Epithelial cell of prostate (primary cell): ENCODE results near the gene LRIT2.
"Not testable (repeated sequence)": the region's sequence is repeated elsewhere in the genome, so short reads cannot be mapped to it uniquely, and the experiment has no call there.

Experiments used
- DNase-seq: peaks from one replicate; pipeline ENCODE4 v3.0.0-alpha.2; 2011; ENCODE audit warnings: low read depth, low spot score
- H3K27ac ChIP-seq: fragments of 450-650 bp; 2 replicates; pipeline ENCODE4 v1.5.1; 2017; ENCODE audit warnings: mild to moderate bottlenecking

Gene LRIT2

DNA sequence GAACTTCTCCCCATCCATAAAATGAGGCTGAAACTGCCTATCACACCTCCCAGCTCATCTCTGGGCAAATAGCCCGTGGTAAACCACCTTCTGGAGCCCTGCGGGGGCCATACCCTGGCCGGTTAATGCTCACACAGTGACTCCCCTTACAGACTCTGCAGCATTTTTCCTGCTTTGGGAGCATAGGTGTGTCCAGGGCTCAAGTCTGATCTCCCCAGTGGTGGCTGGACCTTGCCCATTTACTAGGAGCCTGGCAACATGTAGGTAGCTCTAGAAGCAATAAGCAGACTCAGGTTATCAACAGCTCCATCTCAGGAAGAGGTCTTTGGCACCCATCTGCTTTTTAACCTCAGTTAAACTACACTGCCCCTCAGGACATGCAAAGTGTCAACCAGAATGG lies 36.5 kb downstream of the LRIT2 start:
- DNase-seq = no peak
- no peak overlapping the region for H3K27ac ChIP-seq

DNA sequence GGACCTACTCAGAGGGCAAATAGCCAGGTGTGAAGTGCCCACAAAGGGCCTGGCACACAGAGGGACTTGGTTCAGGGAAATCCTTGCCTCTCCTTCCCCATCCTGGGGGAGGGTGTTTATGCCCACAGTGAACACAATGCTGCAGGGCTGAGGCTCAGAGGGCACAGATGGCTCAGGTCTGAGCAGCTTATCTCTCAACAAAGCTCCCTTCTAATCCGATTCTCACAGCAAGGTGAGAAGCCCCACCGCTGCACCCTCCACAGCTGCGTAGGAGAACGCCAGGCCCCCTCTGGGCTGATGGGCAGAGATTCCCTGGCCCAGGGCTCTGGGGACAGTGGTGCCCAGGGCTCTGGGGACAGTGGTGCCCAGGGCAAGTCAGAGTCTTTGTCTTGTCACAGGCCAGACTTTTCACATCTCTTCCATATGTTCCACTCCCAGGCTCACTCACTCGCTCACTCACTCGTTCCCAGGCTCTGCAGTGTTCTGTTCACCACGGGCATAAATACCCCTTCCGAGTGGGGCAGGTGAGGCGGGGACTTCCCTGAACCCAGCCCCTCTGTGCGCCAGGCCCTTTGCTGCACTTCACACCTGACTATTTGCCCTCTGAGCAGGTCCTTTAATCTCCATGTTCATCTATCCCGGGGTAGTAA lies 39.7 kb downstream of the LRIT2 start:
- no peak for DNase-seq
- no peak overlapping the region for H3K27ac ChIP-seq

DNA sequence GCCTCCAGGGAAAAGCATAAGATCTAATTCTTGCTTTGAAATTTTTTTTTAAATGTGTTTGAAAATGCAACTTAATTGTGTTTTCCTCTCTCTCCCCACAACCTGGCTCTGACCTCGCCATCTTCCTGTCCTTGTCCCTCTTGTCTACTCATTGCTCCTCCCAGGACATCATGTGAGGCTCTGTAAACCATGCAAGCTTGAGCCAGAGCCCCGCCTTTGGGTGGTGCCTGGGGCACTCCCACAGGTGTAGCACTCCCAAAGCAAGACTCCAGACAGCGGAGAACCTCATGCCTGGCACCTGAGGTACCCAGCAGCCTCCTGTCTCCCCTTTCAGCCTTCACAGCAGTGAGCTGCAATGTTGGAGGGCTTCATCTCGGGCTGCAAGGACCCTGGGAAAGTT lies 40.8 kb downstream of the LRIT2 start:
- H3K27ac ChIP-seq = no peak overlapping the region
- DNase-seq = no peak

DNA sequence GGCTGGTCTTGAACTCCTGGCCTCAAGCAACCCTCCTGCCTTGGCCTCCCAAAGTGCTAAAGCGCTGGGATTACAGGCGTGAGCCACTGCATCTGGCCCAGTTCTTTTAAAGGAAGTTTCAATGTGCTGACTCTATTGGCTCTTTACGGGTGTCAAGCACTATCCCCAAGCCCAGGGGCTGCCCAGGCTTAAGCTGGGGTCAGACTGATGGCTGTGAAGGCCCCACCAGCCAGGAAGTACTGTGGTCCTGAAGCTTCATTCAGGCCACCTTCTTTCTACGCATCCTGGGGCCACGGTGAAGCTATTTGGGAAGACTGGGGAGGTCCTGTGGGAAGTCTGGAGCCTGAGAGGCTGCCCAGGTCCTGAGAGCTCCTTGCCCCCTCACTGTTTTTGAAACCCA lies 43.7 kb downstream of the LRIT2 start:
- no peak for DNase-seq
- no peak overlapping the region for H3K27ac ChIP-seq

DNA sequence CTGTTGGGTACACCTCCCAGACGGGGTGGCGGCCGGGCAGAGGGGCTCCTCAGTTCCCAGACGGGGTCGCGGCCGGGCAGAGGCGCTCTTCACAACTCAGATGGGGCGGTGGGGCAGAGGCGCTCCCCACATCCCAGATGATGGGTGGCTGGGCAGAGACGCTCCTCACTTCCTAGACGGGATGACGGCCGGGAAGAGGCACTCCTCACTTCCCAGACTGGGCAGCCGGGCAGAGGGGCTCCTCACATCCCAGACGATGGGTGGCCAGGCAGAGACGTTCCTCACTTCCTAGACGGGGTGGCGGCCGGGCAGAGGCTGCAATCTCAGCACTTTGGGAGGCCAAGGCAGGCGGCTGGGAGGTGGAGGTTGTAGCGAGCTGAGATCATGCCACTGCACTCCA lies 45.0 kb downstream of the LRIT2 start:
- peak overlapping the region; percentile 91 for H3K27ac ChIP-seq

DNA sequence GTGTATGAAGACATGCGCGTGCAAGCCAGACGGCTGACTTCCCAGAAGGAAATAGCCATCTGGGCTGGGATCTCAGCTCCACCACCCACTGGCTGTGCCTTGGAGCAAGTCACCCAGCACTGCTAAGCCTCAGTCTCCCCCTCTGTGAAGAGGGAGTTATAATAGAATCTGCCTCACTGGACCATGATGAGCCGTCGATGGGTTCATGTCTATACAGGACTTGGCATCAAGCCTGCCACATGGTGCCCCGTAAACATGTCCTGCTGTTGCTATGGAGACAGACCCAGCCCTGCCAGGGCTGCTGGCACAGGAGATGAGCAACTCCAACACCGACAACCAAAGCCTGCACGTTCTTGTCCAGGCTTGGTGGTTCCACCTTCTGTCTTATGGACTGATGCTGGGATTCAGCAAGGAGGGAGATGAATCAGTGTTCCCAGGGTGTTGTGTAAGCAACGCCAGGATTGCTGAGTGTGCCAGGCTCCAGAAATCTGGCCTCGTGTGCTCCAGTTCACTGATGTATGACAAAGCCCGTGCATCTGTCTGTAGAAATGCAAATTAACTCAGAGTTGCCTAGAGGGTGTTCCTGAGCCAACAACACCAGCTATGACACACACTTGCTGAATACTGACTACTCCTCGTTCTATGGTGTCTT lies 46.2 kb downstream of the LRIT2 start:
- H3K27ac ChIP-seq = peak overlapping the region; percentile 91
- DNase-seq = peak; percentile 100

More for the DNA sequence above, 45.0 kb downstream of the LRIT2 start:
- DNase-seq = not testable (repeated sequence)

DNA sequence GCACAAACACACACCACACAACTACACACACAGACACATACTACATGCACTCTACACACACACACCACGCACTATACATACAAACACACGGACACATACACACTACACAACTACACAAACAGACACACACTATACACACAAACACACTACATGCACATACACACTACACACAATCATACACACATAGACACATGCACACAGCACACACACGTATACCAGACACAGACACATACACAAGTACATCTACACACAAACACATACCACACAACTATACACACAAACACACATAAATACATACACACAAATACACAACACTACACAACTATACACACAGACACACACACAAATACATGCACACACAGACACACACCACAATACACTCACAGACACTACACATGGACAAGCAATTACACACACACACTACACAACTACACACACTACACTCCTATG lies 47.2 kb downstream of the LRIT2 start:
- H3K27ac ChIP-seq = peak overlapping the region; percentile 91
- DNase-seq = no peak

DNA sequence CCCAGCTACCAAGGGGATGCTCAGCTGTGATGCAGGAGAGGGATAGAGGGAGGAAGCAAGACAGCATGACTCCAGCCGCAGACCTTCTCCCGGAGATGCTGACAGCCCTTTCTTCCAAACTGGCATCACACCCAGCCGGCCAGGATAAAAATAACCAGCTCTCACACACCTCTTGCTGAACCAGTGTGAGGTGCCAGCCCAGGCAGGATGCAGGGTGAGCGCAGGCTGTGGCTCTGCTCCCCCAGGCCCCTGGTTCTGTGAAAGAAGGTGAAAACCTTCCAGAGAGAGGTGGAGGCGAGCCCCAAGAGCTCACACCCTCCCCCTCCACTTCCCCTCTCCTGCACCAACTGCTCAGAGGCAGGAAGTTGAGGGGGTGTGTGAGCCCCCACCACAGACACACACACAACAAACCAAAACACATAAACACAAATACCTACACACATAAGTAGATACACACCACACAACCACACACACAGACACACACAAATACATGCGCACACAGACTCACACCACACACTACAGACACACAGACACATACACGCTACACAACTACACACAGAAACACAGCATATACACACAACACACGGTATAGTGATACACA lies 47.7 kb downstream of the LRIT2 start:
- peak overlapping the region; percentile 91 for H3K27ac ChIP-seq
- no peak for DNase-seq

DNA sequence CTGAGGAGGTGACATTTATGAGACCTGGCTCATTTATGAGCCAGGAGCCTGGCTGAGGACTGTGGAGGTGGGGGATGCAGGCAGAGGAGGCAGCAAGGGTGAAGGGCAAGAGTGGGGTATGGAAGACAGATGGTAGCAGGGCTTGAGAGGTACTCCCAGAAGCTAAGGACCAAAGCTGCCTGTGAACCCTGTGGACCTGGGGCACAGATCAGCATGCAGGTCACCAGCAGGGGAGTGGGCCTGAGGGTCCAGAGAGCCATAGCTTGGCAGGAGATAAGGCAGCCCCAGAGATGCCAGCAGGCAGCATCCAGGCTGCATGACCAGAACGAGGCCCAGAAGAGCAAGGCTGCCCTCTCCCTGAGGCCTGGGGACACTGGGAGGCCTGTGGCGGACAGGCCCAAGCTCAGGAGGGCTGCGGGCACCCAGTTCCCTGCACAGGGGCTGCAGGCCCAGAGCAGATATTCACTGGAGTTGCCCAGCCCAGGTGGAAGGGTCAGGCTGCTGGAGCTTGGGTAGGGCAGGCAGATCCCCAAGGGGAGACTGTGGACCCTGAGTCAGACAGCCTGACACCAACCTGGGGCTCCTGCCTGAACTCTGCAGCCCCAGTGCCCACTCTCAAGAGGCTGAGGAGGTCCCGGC lies 48.4 kb downstream of the LRIT2 start:
- DNase-seq = no peak
- peak overlapping the region; percentile 91 for H3K27ac ChIP-seq

DNA sequence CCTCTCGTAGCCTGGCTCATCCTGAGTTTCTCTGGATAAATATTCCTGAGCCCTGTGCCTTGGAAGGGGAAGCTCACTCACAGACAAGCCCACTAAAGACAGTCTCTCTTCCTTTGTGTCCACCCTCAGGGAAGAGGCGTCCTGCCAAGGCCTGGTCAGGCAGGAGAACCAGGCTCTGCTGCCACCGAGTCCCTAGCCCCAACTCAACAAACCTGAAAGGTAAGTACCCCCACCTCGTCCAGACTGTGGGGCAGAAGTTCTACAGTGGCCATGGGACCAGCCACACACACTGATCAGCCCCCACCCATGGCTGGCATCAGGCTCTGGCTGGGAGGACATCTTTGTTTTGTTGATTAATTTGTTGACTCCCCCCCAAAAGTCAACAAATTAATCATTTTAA lies 49.0 kb downstream of the LRIT2 start:
- no peak for DNase-seq
- H3K27ac ChIP-seq = no peak overlapping the region

DNA sequence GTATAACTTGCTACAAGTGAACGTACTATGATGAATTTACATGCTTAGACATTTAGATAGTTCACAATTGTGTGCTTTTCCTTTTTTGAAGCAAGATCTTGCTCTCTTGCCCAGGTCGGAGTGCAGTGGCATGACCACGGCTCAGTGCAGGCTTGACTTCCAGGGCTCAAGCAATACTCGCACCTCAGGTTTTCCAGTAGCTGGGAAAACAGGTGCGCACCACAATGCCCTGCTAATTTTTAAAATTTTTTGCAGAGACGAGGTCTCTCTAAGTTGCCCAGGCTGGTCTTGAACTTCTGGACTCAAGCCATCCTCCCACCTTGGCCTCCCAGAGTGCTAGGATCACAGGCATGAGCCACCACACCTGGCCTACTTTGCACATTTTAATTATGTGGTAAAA lies 49.9 kb downstream of the LRIT2 start:
- no peak overlapping the region for H3K27ac ChIP-seq
- DNase-seq = no peak

DNA sequence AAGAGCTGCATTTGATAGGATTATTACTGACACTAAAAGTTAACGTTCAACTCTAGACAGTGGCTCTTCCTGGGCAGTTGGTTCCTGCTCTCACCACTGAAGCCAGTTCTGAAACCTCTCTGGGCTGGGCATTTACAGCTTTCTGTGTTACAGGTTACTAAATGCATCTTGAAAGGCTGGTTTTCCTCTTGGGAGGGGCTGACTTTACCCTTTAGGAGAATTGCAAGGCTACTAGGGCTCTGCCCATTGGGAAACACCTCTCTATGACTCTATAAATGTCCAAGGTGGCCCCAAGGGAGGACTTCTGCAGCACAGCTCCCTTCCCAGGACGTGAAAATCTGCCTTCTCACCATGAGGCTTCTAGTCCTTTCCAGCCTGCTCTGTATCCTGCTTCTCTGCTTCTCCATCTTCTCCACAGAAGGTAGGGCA lies 51.8 kb downstream of the LRIT2 start, which contains the start of gene GPR15LG:
GPR15LG (plus strand) TSS at position 301 of the 429 bp plus-strand sequence; CDS start at position 352, 51 bp downstream.
- no peak for DNase-seq
- H3K27ac ChIP-seq = peak within 1 kb of the TSS; percentile 95

DNA sequence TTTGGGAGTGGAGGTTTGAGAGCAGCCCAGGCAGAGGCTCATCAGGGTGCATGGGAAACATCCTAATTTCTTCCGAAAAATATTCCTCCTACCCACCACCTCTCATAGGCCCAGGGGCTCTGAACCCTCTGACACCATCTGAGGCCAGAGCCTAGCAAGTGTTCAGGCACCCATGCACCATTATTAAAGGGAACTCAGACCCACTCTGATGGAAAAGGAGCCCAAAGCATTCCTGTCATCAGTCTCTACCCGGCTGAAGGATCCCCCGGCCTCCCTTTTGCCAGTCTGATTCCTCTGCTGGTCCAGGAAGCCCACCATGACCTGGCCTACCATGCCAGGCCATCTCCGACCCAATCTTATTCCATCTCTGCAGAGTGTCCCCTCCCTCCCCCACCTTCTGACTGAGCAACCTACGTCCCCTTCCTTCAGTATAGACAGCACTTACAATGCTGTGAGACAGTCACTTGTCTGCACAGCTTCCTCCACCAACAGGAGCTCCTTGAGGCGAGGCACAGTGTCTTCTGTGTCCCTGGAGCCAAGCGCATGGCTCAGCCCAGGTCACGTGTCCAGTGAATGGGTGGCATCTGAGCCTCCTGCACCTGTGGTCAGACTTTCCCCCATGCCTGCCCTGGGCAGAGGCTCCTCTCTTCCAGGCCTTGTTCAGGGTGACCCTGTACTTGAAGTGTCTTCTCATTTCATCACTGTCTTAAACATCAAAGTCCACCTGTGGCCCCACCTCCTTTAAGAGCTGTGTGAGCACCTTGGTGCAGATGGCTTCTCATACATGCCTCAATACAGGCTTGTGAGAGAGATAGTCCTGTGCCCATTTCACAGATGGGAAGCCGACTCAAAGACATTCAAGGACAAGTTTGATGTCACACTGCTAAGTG lies 52.6 kb downstream of the LRIT2 start:
- DNase-seq = no peak
- peak overlapping the region; percentile 95 for H3K27ac ChIP-seq

DNA sequence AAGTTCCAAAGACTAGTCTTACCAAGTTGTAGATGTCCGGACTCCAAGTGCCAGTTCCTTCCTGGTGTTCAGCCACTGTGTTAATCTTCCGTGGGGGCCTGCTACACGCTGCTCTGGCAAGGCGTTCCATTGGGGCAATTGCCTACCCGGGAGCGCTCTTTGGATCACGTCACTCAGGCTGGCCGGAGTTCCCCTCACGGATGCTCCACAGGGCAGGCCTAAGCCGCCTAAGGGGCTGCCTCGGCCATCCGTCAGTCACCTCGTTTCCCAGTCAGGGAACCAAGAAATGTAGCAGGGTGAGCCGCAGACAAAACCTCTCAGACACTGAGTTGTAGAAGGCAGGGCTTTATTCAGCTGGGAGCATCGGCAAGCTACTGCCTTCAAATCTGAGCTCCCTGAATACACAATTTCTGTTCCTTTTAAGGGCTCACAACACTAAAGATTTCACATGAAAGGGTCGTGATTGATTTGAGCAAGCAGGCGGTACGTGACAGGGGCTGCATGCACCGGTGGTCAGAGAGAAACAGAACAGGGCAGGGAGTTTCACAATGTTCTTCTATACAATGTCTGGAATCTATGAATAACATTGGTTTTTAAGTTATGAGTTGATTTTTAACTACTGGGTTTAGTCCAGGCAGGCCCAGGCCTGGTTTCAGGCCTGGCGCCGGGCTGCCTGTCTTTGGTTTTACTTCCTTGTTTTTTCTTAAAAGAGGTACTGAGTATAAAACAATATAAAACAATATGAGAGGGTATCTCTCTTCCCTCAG lies 53.5 kb downstream of the LRIT2 start:
- not testable (repeated sequence) for DNase-seq

DNA sequence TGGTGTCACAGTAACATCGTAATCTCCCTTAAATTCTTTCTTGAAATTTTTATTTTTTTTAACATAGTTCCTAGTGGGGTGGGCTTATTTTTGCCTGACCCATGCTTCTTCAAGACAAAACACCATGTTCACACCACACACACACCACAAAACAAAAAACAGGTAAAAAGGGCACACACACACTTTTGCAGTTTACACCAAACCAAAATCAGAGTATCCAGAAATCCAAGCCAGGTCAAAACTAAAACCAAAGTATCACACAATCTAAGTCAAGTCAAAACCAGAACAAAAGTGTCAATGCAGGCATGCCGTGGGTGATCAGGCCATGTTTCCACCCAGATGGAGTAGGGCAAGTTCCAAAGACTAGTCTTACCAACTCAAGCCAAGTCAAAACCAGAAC lies 54.1 kb downstream of the LRIT2 start:
- not testable (repeated sequence) for DNase-seq
- peak overlapping the region; percentile 95 for H3K27ac ChIP-seq

More for the DNA sequence above, 53.5 kb downstream of the LRIT2 start:
- peak overlapping the region; percentile 95 for H3K27ac ChIP-seq
